Measurements from ENCODE around the gene HACL1.

Gene HACL1

DNA sequence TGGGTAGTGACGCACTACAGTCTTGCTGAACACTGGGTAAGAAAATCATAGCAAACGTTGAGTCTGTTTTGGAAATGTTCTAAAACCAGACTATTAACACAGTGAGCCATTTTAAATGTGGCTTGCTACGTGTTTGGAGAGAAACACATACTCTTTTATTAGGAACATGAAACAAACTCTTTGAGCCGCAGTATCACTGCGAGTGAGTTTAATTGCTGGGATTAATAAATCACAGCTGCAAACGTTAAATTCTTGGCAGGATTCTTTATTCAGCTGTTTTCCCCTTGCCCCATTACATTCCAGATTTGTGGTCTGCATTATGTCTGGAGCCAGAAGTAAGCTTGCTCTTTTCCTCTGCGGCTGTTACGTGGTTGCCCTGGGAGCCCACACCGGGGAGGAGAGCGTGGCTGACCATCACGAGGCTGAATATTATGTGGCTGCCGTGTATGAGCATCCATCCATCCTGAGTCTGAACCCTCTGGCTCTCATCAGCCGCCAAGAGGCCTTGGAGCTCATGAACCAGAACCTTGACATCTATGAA, 33.8 kb upstream of the HACL1 start:
- Histone ChIP-seq H2BK5ac (ENCODE audit: low read depth, low read length, poor library complexity, severe bottlenecking) (peak overlapping the region; percentile 81), H3K79me1 (replicated peaks; ENCODE audit: low read length, poor library complexity, severe bottlenecking) (peaks cover 9% of the 10 kb centered on the region), H3K27me3 (ENCODE audit: control insufficient read depth in 1 of 2, insufficient read depth in 1 of 2, low read length in 2 of 2) (no peaks in the 10 kb centered on the region), H2BK15ac (ENCODE audit: low read depth, poor library complexity, severe bottlenecking) (no peak overlapping the region), H2BK12ac (ENCODE audit: low read length in 2 of 2) (peak overlapping the region; percentile 75 to 99), H3K27ac (ENCODE audit: low read length, poor library complexity, severe bottlenecking) (peak overlapping the region; percentile 96), H3K4ac (ENCODE audit: low read depth in 1 of 2, low read length in 2 of 2) (peak overlapping the region; percentile 56 to 75), H3K4me1 (ENCODE audit: control insufficient read depth, insufficient read depth, low read depth, low read length) (peaks cover 24% of the 10 kb centered on the region), H2AFZ (ENCODE audit: low read depth, low read length) (no peak overlapping the region), H3K9ac (ENCODE audit: low read length) (peak overlapping the region; percentile 89), H3K14ac (ENCODE audit: low read length in 2 of 2) (peak overlapping the region in 1 of 2 experiments; percentile 87), H3K9me3 (ENCODE audit: control insufficient read depth, low read length) (no peaks in the 10 kb centered on the region), H3K18ac (ENCODE audit: low read depth in 1 of 2, low read length in 2 of 2) (peak overlapping the region; percentile 6 to 94), H4K8ac (ENCODE audit: low read length) (peak overlapping the region; percentile 92), H3K23ac (ENCODE audit: low read length in 2 of 2) (no peak overlapping the region), H2BK120ac (ENCODE audit: low read depth, low read length) (peak overlapping the region; percentile 85), H2AK5ac (ENCODE audit: low read length, severe bottlenecking) (peak overlapping the region; percentile 21), H3K4me2 (ENCODE audit: low read length, poor library complexity, severe bottlenecking) (no peak overlapping the region), H3K36me3 (ENCODE audit: control insufficient read depth in 1 of 2, insufficient read depth in 2 of 2, low read depth in 1 of 2, low read length in 2 of 2) (no peaks in the 10 kb centered on the region), H3K4me3 (ENCODE audit: insufficient read depth in 1 of 2, low read depth in 1 of 2, low read length in 2 of 2) (peak overlapping the region in 1 of 2 experiments; percentile 56), H4K91ac (ENCODE audit: low read length) (peak overlapping the region; percentile 45)
- 81% methylated on average over 13 of the region's 13 CpGs for WGBS
- peak; percentile 74 for DNase-seq

- H3K4me2 ChIP-seq (ENCODE audit: low read length, poor library complexity, severe bottlenecking), result no peak overlapping the region
- H2BK12ac ChIP-seq (ENCODE audit: low read length in 2 of 2), result no peak overlapping the region
- no peak overlapping the region for H4K91ac ChIP-seq (ENCODE audit: low read length)
- no peak overlapping the region for H2AK5ac ChIP-seq (ENCODE audit: low read length, severe bottlenecking)
- H3K9ac ChIP-seq (ENCODE audit: low read length), result peak overlapping the region; percentile 89
- H3K4me3 ChIP-seq (ENCODE audit: insufficient read depth in 1 of 2, low read depth in 1 of 2, low read length in 2 of 2), result peak overlapping the region in 1 of 2 experiments; percentile 56
- peak overlapping the region; percentile 96 for H3K27ac ChIP-seq (ENCODE audit: low read length, poor library complexity, severe bottlenecking)
- no peak overlapping the region for H4K8ac ChIP-seq (ENCODE audit: low read length)
- no peak overlapping the region for H2BK5ac ChIP-seq (ENCODE audit: low read depth, low read length, poor library complexity, severe bottlenecking)
- no peak overlapping the region for H2BK15ac ChIP-seq (ENCODE audit: low read depth, poor library complexity, severe bottlenecking)
- H3K27me3 ChIP-seq (ENCODE audit: control insufficient read depth in 1 of 2, insufficient read depth in 1 of 2, low read length in 2 of 2), result no peaks in the 10 kb centered on the region
- H3K79me1 ChIP-seq (replicated peaks; ENCODE audit: low read length, poor library complexity, severe bottlenecking), result peaks cover 9% of the 10 kb centered on the region
- H2AFZ ChIP-seq (ENCODE audit: low read depth, low read length), result no peak overlapping the region
- no peak overlapping the region for H2BK120ac ChIP-seq (ENCODE audit: low read depth, low read length)
- peak; percentile 6 for DNase-seq
- no peaks in the 10 kb centered on the region for H3K9me3 ChIP-seq (ENCODE audit: control insufficient read depth, low read length)
- 75% methylated on average over 2 of the region's 2 CpGs for WGBS
- H3K4ac ChIP-seq (ENCODE audit: low read depth in 1 of 2, low read length in 2 of 2), result no peak overlapping the region
- peak overlapping the region in 1 of 2 experiments; percentile 3 for H3K18ac ChIP-seq (ENCODE audit: low read depth in 1 of 2, low read length in 2 of 2)
- no peak overlapping the region for H3K14ac ChIP-seq (ENCODE audit: low read length in 2 of 2)
- H3K23ac ChIP-seq (ENCODE audit: low read length in 2 of 2), result no peak overlapping the region
- peaks cover 24% of the 10 kb centered on the region for H3K4me1 ChIP-seq (ENCODE audit: control insufficient read depth, insufficient read depth, low read depth, low read length)
- H3K36me3 ChIP-seq (ENCODE audit: control insufficient read depth in 1 of 2, insufficient read depth in 2 of 2, low read depth in 1 of 2, low read length in 2 of 2), result no peaks in the 10 kb centered on the region
These were observed 33.3 kb upstream of the HACL1 start for GRCh38 chr3:15634671-15635070.

DNA sequence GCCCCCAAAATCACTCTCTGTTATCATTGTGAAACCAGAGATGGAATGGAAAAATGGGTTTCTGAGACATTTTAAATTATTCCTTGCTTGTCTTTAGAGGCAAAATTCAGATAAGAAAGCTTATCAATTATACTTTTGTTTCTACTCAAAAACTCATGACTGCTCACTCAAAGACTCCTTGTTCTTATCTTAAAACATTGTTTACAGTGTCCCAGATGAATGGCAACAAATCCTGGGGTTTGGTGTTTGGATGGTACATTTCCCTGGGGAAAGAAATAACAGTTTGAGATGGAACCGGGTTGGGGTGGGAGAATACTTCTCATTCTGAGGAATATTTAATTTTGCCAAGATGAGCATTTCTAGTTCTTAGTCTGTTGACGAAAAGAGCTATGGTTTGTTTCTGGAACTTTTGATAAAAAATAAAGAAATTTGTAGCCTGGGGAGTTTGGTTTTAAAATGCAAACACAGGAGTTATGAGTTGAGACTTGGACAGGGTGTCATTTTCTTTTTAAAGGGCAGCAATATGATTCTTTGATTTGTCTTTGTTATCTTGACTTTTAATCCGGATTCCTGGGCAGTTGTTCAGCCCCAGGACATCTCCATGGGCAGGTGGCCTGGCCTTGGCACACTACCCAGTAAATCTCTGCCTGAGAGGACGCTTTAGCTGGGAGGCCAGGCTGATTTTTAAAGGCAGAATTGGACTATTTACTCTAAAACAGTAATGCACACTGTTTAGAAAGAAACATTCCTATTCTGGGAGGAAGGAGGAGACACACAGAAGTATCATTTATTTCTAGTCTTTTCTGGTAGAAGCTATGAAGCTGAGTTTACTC, 32.6 kb upstream of the HACL1 start:
- peak overlapping the region; percentile 22 for H3K27ac ChIP-seq (ENCODE audit: low read length, poor library complexity, severe bottlenecking)
- H3K27me3 ChIP-seq (ENCODE audit: control insufficient read depth in 1 of 2, insufficient read depth in 1 of 2, low read length in 2 of 2), result no peaks in the 10 kb centered on the region

DNA sequence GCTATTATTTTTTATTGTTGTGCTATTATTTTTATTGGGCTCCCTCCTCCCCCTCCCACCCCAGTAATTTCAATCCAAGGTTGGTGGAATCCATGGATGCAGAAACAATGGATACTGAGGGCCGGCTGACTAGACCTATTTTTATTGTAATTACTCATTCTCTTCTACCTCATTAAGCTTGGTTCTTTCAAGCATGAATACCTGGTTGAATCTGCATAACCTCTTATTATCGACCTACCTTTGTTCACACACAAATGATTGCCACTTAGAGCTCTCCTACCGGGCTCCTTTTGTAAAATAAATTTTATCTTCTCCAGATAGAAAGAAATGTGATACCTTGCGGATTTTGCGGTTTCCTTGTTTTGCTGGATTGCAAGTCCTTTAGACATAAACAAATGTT, 31.8 kb upstream of the HACL1 start:
- no peak overlapping the region for H2BK5ac ChIP-seq (ENCODE audit: low read depth, low read length, poor library complexity, severe bottlenecking)
- no peaks in the 10 kb centered on the region for H3K9me3 ChIP-seq (ENCODE audit: control insufficient read depth, low read length)
- H3K14ac ChIP-seq (ENCODE audit: low read length in 2 of 2), result no peak overlapping the region
- H2AFZ ChIP-seq (ENCODE audit: low read depth, low read length), result no peak overlapping the region
- H3K9ac ChIP-seq (ENCODE audit: low read length), result no peak overlapping the region
- no peak overlapping the region for H3K27ac ChIP-seq (ENCODE audit: low read length, poor library complexity, severe bottlenecking)
- no peak overlapping the region for H2BK15ac ChIP-seq (ENCODE audit: low read depth, poor library complexity, severe bottlenecking)
- peak overlapping the region in 1 of 2 experiments; percentile 83 for H3K18ac ChIP-seq (ENCODE audit: low read depth in 1 of 2, low read length in 2 of 2)
- WGBS, result 84% methylated on average over 4 of the region's 5 CpGs
- no peak for DNase-seq
- no peak overlapping the region for H3K4ac ChIP-seq (ENCODE audit: low read depth in 1 of 2, low read length in 2 of 2)
- H3K36me3 ChIP-seq (ENCODE audit: control insufficient read depth in 1 of 2, insufficient read depth in 2 of 2, low read depth in 1 of 2, low read length in 2 of 2), result no peaks in the 10 kb centered on the region
- H3K4me1 ChIP-seq (ENCODE audit: control insufficient read depth, insufficient read depth, low read depth, low read length), result peaks cover 24% of the 10 kb centered on the region
- no peaks in the 10 kb centered on the region for H3K27me3 ChIP-seq (ENCODE audit: control insufficient read depth in 1 of 2, insufficient read depth in 1 of 2, low read length in 2 of 2)
- H2AK5ac ChIP-seq (ENCODE audit: low read length, severe bottlenecking), result peak overlapping the region; percentile 57
- H2BK120ac ChIP-seq (ENCODE audit: low read depth, low read length), result no peak overlapping the region
- H3K4me2 ChIP-seq (ENCODE audit: low read length, poor library complexity, severe bottlenecking), result no peak overlapping the region
- H2BK12ac ChIP-seq (ENCODE audit: low read length in 2 of 2), result peak overlapping the region; percentile 75 to 90
- peak overlapping the region; percentile 78 for H4K8ac ChIP-seq (ENCODE audit: low read length)
- H3K23ac ChIP-seq (ENCODE audit: low read length in 2 of 2), result no peak overlapping the region
- H3K4me3 ChIP-seq (ENCODE audit: insufficient read depth in 1 of 2, low read depth in 1 of 2, low read length in 2 of 2), result no peak overlapping the region
- peaks cover 14% of the 10 kb centered on the region for H3K79me1 ChIP-seq (replicated peaks; ENCODE audit: low read length, poor library complexity, severe bottlenecking)
- peak overlapping the region; percentile 52 for H4K91ac ChIP-seq (ENCODE audit: low read length)

More for the DNA sequence above, 32.6 kb upstream of the HACL1 start:
- Histone ChIP-seq H3K4me2 (ENCODE audit: low read length, poor library complexity, severe bottlenecking) (no peak overlapping the region), H2AFZ (ENCODE audit: low read depth, low read length) (no peak overlapping the region), H3K9me3 (ENCODE audit: control insufficient read depth, low read length) (no peaks in the 10 kb centered on the region), H3K4me1 (ENCODE audit: control insufficient read depth, insufficient read depth, low read depth, low read length) (peaks cover 24% of the 10 kb centered on the region), H3K18ac (ENCODE audit: low read depth in 1 of 2, low read length in 2 of 2) (peak overlapping the region; percentile 49 to 71), H3K36me3 (ENCODE audit: control insufficient read depth in 1 of 2, insufficient read depth in 2 of 2, low read depth in 1 of 2, low read length in 2 of 2) (no peaks in the 10 kb centered on the region), H3K9ac (ENCODE audit: low read length) (peak overlapping the region; percentile 89), H2BK15ac (ENCODE audit: low read depth, poor library complexity, severe bottlenecking) (no peak overlapping the region), H3K79me1 (replicated peaks; ENCODE audit: low read length, poor library complexity, severe bottlenecking) (peaks cover 14% of the 10 kb centered on the region), H3K14ac (ENCODE audit: low read length in 2 of 2) (no peak overlapping the region), H3K4me3 (ENCODE audit: insufficient read depth in 1 of 2, low read depth in 1 of 2, low read length in 2 of 2) (peak overlapping the region in 1 of 2 experiments; percentile 56), H4K91ac (ENCODE audit: low read length) (no peak overlapping the region), H4K8ac (ENCODE audit: low read length) (peak overlapping the region; percentile 62), H2AK5ac (ENCODE audit: low read length, severe bottlenecking) (peak overlapping the region; percentile 88), H2BK12ac (ENCODE audit: low read length in 2 of 2) (peak overlapping the region in 1 of 2 experiments; percentile 61), H2BK5ac (ENCODE audit: low read depth, low read length, poor library complexity, severe bottlenecking) (no peak overlapping the region), H2BK120ac (ENCODE audit: low read depth, low read length) (no peak overlapping the region), H3K4ac (ENCODE audit: low read depth in 1 of 2, low read length in 2 of 2) (peak overlapping the region in 1 of 2 experiments; percentile 29), H3K23ac (ENCODE audit: low read length in 2 of 2) (no peak overlapping the region)
- WGBS, result 80% methylated on average over 2 of the region's 4 CpGs
- peak; percentile 20 for DNase-seq

Data from mesenchymal stem cell (in vitro differentiated cells and primary cell).